Stimulated activated CD4-positive, alpha-beta T cell treated with anti-CD3 and anti-CD28 coated beads, Interleukin-4, amount 100 ng/mL, for 24 hours (primary cell): Measurements from ENCODE around the gene KIF2A.

ENCODE experiments used
- DNase-seq: peaks from one replicate; pipeline ENCODE4 v3.0.0-alpha.2; 2020

The KIF2A gene

DNA sequence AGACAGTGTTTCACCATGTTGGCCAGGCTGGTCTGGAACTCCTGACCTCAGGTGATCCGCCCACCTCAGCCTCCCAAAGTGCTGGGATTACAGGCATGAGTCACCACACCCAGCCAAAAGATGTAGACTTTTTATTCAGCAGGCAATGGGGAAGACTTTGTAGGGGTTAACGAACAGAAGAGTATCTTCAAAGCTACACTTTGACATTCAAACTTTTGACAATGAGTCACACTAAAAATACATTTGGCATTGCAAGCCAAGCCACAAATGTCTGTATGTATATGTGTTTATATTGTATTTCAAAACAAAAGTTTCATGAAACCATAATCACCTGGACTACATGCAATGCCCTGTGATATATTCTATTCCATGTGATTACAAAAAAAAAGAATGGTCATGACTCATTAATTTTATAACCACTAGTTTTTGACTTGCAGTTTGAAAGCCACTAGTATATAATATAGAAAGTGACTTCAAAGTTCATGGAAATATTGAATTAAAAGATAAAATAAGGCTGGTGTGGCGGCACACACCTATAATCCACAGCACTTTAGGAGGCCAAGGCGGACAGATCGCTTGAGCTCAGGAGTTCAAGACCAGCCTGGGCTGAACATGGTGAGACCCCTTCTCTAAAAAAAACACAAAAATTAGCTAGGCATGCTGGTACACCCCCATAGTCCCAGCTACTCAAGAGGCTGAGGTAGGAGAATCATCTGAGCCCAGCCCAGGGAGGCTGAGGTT, 89.4 kb downstream of the KIF2A start:
- no peak for DNase-seq

DNA sequence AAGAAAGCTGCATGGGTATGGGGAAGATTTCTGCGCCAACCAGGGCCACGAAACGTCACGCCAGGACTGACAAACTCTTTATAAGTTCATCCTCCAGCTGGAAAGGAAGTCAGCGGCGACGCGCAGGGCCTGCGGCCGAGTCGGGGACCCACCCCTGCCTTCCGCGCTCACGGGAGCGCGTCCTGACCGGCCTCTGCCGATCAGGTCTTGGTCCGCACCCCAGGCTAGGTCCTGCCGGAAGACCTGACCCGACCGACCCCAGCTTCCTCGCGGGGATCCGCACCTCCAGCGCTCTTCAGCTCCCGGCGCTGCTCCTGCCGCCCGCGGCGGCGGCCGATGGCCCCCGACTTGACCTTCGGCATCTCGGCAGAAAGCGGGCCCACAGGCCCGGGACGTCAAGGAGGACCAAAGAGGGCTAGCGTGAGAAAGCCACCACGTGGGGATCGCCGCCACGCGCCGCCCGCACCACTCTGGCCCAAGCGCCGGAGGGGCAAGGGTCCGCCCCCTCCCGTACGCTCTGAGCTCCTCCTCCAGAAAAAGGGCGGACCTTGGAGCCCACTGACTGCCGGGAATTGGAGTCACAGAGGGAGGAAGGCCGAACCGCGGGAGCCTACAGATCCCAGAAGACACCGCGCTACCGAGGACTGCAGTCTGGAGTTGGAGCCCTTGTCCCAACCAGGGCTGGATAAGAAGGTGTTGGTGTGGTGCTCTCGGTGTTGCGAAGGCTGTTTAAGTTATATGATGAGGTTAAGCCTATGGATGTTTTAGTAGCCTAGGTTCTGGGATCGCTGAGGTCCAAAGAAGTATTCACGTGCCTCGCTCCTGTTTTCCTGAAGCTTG, 97.6 kb downstream of the KIF2A start, which contains the start of gene DIMT1:
Gene DIMT1, minus strand, starts transcription at position 495 of the 840 bp plus-strand sequence. Its CDS starts 133 bp downstream, at position 362.
- DNase-seq, result peak; percentile 95

DNA sequence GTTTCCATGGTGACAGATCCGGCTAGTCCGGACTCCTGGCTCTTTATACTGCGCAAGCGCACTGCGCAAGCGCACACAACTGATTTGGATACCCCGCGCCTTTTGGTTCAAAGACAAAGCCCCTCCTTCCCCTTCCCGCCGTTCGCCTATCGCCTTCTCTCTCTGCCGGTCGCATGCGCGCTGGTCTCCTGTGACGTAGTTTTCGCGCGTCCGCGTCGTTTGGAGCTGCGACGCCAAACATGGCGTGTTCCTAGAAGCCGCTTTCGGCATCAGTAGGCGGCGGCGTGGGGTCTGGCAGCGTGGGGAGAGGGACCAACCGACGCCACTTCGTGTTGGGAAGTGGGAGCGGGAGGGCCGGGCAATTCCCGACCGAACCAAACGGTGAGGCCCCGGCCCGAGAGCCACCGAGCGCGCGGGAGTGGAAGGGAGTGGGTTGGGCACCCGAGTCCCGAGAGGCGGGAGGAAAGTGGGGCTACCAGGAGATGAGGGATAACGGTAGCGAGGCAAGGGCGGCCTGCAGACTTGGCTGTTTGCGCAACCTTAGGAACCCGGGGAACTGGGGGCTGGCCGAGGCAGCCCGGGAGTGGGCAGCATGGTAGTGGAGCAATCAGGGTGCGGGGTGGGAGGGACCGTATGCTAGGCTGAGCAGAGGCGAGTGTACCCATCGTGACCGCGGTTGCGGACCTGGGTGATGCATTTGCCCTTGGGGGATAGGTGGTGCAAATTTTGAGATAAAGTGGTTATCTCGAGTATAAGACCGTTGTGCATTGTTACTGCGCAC, 106.7 kb downstream of the KIF2A start, which contains the start of gene IPO11:
Gene IPO11, plus strand, starts transcription at position 215 of the 781 bp plus-strand sequence. CDS start 24,517 bp downstream, outside the sequence.
- peak; percentile 99 for DNase-seq

DNA sequence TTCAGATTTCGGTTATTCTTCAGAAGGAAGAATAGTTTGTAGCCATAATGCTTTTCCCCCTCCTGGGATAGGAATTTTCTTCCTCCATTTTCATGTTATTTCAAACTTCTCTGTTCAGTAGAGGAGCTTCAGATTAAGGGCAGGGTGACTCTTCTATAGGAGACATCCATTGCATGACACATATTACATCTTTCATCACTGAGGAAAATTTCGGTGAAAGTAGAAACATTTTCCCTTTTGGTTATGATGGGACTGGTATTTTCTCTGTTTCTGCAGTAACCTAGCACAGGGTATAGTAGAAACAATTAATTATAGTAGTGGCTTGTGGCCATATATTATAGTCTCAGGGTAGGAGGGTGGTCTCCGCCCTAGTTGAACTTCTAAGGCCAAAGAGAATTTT, 107.7 kb downstream of the KIF2A start:
- DNase-seq, result no peak

DNA sequence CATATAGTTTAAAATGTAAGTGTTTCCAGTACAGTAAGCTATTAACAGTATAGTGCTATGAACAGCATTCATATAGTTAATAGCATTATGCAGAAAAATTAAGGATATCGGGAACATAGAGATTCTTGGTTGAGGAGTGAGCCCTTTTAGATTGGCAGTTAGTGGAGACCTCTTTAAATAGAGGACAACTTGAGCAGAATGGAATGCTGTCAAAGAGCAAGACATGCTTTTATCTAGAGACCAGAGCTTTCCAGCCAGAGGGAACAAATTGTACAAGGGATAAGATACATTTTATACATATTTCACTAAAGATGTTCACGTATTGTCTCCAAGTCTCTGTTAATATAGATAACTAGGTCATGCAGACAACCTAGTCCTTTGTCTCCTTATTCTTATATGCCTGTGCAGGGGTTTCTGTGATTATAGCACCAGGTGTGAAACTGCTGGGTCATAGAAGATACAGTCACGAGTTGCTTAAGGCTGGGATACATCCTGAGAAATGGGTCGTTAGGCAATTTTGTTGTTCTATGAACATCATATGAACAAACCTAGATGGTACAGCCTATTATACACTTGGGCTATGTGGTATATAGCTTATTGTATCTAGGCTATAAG, 112.6 kb downstream of the KIF2A start:
- no peak for DNase-seq

DNA sequence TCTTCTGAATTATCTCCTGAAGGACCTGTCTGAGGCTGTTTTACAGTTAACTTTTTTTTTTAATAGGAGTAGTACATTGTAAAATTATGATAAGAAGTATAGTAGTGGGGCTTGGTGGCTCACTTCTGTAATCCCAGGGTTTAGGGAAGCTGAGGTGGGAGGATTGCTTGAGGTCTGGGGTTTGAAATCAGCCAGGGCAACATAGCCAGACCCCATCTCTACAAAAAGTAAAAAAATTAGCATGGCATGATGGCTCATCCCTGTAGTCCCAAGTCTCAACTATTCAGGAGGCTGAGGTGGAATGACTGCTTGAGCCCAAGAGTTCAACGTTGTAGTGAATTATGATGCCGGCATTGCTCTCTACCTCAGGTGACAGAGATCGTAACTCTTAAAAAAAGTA, 113.6 kb downstream of the KIF2A start:
- no peak for DNase-seq

DNA sequence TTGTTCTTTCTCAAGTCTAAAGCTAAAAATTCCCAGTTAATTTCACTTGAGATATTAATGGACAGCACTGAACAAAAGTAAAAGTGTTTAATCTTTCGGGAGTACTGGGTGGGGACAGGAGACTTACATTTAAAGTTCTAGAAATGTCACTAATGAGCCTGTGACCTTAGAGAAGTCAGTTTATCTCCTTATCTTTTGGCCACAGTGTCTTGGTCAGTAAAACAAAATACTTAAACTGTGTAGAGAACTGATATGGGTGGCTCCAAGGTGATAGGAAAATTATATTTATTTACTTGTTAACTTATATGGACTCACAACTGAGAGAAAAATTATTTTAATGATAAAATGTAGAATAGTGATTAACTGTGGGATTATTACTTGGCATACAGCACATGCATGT, 115.4 kb downstream of the KIF2A start:
- no peak for DNase-seq

DNA sequence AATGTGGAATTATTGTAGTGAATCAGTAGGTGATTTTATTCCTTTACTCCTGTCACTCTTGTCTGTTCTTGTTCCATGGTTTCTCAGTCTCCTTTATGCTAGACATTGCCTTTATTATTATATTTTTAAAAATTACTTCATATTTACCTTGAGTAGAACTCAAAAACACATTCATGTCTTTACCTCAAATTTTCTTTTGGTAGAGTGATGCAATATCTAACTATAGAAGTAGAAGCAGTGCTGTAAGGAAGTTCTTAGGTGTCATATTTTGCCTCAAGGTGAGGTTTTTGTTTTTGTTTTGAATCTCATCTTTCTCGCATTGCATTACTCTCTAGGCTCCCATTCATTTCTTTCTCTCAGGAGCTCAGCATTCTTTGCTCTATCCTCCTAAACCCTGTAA, 118.8 kb downstream of the KIF2A start:
- DNase-seq, result no peak

DNA sequence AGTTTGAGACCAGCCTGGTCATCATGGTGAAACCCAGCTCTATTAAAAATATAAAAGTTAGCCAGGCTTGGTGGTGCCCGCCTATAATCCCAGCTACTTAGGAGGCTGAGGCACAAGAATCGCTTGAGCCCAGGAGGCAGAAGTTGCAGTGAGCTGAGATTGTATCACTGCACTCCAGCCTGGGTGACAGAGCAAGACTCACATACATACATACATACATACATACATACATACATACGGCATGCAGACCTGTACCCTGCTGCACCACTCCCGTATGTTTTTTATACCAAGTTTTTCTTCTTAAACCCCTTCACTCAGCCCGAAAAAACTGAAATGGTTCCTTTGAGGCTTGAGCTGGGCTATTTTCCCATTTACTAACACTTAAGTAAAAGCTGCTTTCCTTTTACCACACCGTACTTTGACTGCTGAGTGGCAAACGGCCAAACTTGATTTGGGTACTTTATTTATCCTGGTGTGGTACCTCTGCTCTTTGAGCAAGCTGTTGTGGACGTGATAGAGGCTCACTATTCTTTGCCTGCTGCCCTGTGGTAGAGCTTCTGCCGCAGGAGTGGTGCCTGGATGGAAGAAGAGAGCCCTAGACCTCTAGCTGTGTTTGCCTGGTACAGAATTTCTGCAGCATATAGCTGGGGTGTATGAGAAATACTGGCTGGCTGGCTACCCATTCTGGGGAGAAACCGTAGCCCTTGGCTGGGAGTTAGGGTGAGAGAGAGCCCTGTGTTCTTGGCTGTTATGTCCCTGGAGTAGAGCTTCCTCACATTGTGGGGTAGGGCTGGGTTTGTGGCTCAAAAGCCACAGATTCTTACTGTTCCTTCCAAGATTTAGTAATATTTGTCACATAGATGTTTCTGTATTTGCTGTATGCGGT, 126.0 kb downstream of the KIF2A start:
- DNase-seq, result no peak

DNA sequence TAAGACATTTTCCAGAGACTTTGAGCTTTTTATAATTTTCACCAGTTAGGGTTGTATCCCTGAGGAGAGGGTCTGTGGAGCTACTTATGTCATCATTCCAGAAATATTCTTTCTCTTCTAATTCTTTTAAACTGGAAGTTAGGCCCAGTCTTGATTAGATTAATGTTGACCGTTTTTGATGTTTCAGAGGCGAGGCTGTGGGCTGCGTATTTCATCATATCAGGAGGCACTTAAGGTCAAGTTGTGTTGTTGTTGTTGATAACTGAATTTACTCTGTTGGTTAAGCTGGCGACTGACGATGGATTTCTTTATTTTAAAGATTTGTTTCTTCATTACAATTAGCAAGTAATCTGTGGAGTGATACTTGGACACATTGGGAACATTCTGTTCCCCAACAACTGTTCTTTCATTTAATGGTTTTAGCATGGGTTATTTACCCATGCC, 126.6 kb downstream of the KIF2A start:
- no peak for DNase-seq
